Measurements from ENCODE around the gene GJC2. TPM values are rescaled to one million over a fixed set of nuclear protein-coding genes. Genes with fewer than 3 reads are reported as not detected.

GJC2 gene
- polyA plus RNA-seq, 2 of the 4 experiments (the other 2 are of a cell fraction) = 0.09 to 0.48 TPM

GRCh38 chr1:228158151-228159007, 8.6 kb downstream of the GJC2 start:
- FAIRE-seq (no peak), DNase-seq (ENCODE audit: low read depth in 1 of 2, low spot score in 1 of 2) (no peak), ATAC-seq (no peak)
- Histone ChIP-seq H3K9me3 (no peaks in the 10 kb centered on the region), H3K4me1 (no peaks in the 10 kb centered on the region), H3K4me3 (no peak overlapping the region), H3K27ac (no peak overlapping the region), H3K4me2 (no peak overlapping the region)
- POLR2A ChIA-PET = no interaction called here
- TF ChIP-seq PHF8 (IDR thresholded peaks at IDR 0.05; ENCODE audit: borderline replicate concordance, low read depth) (no peak), CTCF (IDR thresholded peaks at IDR 0.05) (no peak), HOXA7 (CRISPR knock-in tag; IDR thresholded peaks at IDR 0.05) (no peak), HMGXB4 (CRISPR knock-in tag; IDR thresholded peaks at IDR 0.05; ENCODE audit: borderline replicate concordance) (no peak), HES2 (IDR thresholded peaks at IDR 0.05) (no peak), ZSCAN20 (CRISPR knock-in tag; IDR thresholded peaks at IDR 0.05) (no peak), FOSB (CRISPR knock-in tag; IDR thresholded peaks at IDR 0.05) (no peak), E2F6 (IDR thresholded peaks at IDR 0.05; ENCODE audit: borderline replicate concordance, low read depth) (no peak), NFE2L2 (conservative IDR thresholded peaks at IDR 0.05; ENCODE audit: low read length) (no peak), CHD4 (IDR thresholded peaks at IDR 0.05; ENCODE audit: borderline replicate concordance) (no peak), POLR2AphosphoS2 (conservative IDR thresholded peaks at IDR 0.05; ENCODE audit: low read length) (no peak), PBX3 (IDR thresholded peaks at IDR 0.05) (no peak), HOXB5 (CRISPR knock-in tag; IDR thresholded peaks at IDR 0.05) (no peak), POLR2A (IDR thresholded peaks at IDR 0.05; ENCODE audit: low read length) (no peak), RNF2 (IDR thresholded peaks at IDR 0.05; ENCODE audit: borderline replicate concordance, low read depth) (no peak), MAX (IDR thresholded peaks at IDR 0.05) (no peak), RFX5 (IDR thresholded peaks at IDR 0.05) (no peak), RAD21 (conservative IDR thresholded peaks at IDR 0.05 in 1 of 2, IDR thresholded peaks at IDR 0.05 in 1 of 2) (no peak), FOXS1 (CRISPR knock-in tag; IDR thresholded peaks at IDR 0.05) (no peak)
- WGBS (ENCODE audit: missing lambda C conversion rate) = 91% methylated on average over 44 of the region's 98 CpGs
- CTCF ChIA-PET = interaction anchor here (8.2 kb wide), 1 partner anchor 7 kb away, joined by 89 read pairs; the partner anchor contains the start of gene IBA57

Data from A549 (cell line).